GM23338 (cell line): ENCODE results near the gene ARHGEF38. TPM values are rescaled to one million over a fixed set of nuclear protein-coding genes. Genes with fewer than 3 reads are reported as not detected.

Experiments
- ATAC-seq: fragments of 200-7000 bp; cut with Tn5 transposase; 3 replicates; pipeline ENCODE4 v1.9.1; 2020
- DNase-seq: peaks from one replicate; pipeline ENCODE4 v3.0.0-alpha.2; 2015; ENCODE audit warnings: low spot score
- H2AFZ ChIP-seq: fragments of 200-600 bp; sonication (generic); 2 replicates; pipeline ENCODE4 v1.8.0; 2016; ENCODE audit warnings: antibody characterized with exemption, mild to moderate bottlenecking, moderate library complexity
- H3F3A ChIP-seq: fragments of 200-600 bp; sonication (generic); replicated peaks from 2 replicates; pipeline ENCODE4 v1.8.0; 2017; ENCODE audit warnings: antibody characterized with exemption, mixed run types, low read depth
- H3K27ac ChIP-seq: fragments of 200-600 bp; sonication (generic); 2 replicates; pipeline ENCODE4 v1.6.1; 2016; ENCODE audit warnings: low read depth
- H3K27me3 ChIP-seq: fragments of 200-600 bp; sonication (generic); 2 replicates; pipeline ENCODE4 v1.8.0; 2016; ENCODE audit warnings: mild to moderate bottlenecking, mixed run types, moderate library complexity; ENCODE audit not compliant: insufficient read depth
- H3K36me3 ChIP-seq: fragments of 200-600 bp; sonication (generic); 2 replicates; pipeline ENCODE4 v1.8.0; 2016; ENCODE audit warnings: mild to moderate bottlenecking; ENCODE audit not compliant: insufficient read depth
- H3K4me1 ChIP-seq: fragments of 200-600 bp; sonication (generic); 2 replicates; pipeline ENCODE4 v1.8.0; 2016; ENCODE audit warnings: mild to moderate bottlenecking, moderate library complexity; ENCODE audit not compliant: insufficient read depth
- H3K4me2 ChIP-seq: fragments of 200-600 bp; sonication (generic); 2 replicates; pipeline ENCODE4 v1.7.1; 2017; ENCODE audit warnings: mixed run types
- H3K4me3 ChIP-seq: fragments of 200-600 bp; sonication (generic); 2 replicates; pipeline ENCODE4 v1.6.1; 2016; ENCODE audit warnings: mixed run types
- H3K79me2 ChIP-seq: fragments of 200-600 bp; sonication (generic); replicated peaks from 2 replicates; pipeline ENCODE4 v1.8.0; 2017; ENCODE audit warnings: mild to moderate bottlenecking; ENCODE audit not compliant: insufficient read depth
- H3K9me2 ChIP-seq: fragments of 200-600 bp; sonication (generic); 2 replicates; pipeline ENCODE4 v1.8.0; 2017; ENCODE audit not compliant: insufficient read depth
- H4K20me1 ChIP-seq: fragments of 200-600 bp; sonication (generic); replicated peaks from 2 replicates; pipeline ENCODE4 v1.8.0; 2017; ENCODE audit warnings: mild to moderate bottlenecking; ENCODE audit not compliant: insufficient read depth
- H3K27ac Mint-ChIP-seq: 2 replicates; pipeline ENCODE4 v1.8.0; 2020; ENCODE audit warnings: inconsistent platforms, mild to moderate bottlenecking, moderate library complexity, mixed read lengths
- H3K27me3 Mint-ChIP-seq: 3 replicates; pipeline ENCODE4 v1.8.0; 2022; ENCODE audit warnings: low read depth, mild to moderate bottlenecking, moderate library complexity, mixed read lengths, inconsistent platforms; ENCODE audit not compliant: insufficient read depth, poor library complexity
- H3K36me3 Mint-ChIP-seq: 3 replicates; pipeline ENCODE4 v1.8.0; 2021; ENCODE audit warnings: low read depth, mild to moderate bottlenecking, inconsistent platforms, moderate library complexity, mixed read lengths
- H3K4me1 Mint-ChIP-seq: 3 replicates; pipeline ENCODE4 v1.8.0; 2020; ENCODE audit warnings: mild to moderate bottlenecking, inconsistent platforms, mixed read lengths
- H3K4me3 Mint-ChIP-seq: 3 replicates; pipeline ENCODE4 v1.8.0; 2021; ENCODE audit warnings: moderate library complexity, mild to moderate bottlenecking, inconsistent platforms, mixed read lengths
- H3K9me3 Mint-ChIP-seq: 3 replicates; pipeline ENCODE4 v1.8.0; 2020; ENCODE audit warnings: moderate library complexity, mild to moderate bottlenecking, inconsistent platforms, mixed read lengths
- EZH2phosphoT487 ChIP-seq: fragments of 200-600 bp; sonication (generic); IDR thresholded peaks from one replicate; pipeline ENCODE4 v1.8.1; 2018; ENCODE audit warnings: antibody characterized with exemption; ENCODE audit not compliant: unreplicated experiment
- JUNB ChIP-seq: IDR thresholded peaks from one replicate; pipeline ENCODE4 v1.6.1; 2016; ENCODE audit warnings: antibody characterized with exemption; ENCODE audit not compliant: unreplicated experiment
- POLR2AphosphoS5 ChIP-seq: IDR thresholded peaks from 2 replicates; pipeline ENCODE4 v1.6.1; 2016; ENCODE audit warnings: antibody characterized with exemption, low read depth
- REST ChIP-seq: IDR thresholded peaks from one replicate; pipeline ENCODE4 v1.6.1; 2018; ENCODE audit warnings: antibody characterized with exemption; ENCODE audit not compliant: unreplicated experiment
- ZNF331 ChIP-seq: fragments of 250-450 bp; sonication (Bioruptor Pico); IDR thresholded peaks from 2 replicates; pipeline ENCODE4 v1.5.0; 2020; ENCODE audit warnings: low read depth, mild to moderate bottlenecking, moderate library complexity
- polyA plus RNA-seq: library from polyadenylated mRNA; unstranded; fragments of >200 nt; fragmentation: Nextera tagmentation; extraction: Ambion mirVana; gene quantifications from 2 replicates; pipeline ENCODE4 v1.2.1, GENCODE V29; 2016
- total RNA-seq: library from RNA; depleted of rRNA; stranded (reverse); fragments of >200 nt; shearing (Covaris generic); gene quantifications from 2 replicates; pipeline ENCODE4 v1.2.3, GENCODE V29; 2014
- TF ChIP-seq, protein P1 (sequence below): fragments of 250-450 bp; sonication (Bioruptor Pico); IDR thresholded peaks from 2 replicates; pipeline ENCODE4 v1.5.0; 2020; ENCODE audit warnings: mild to moderate bottlenecking, moderate library complexity

ARHGEF38 gene
- total and polyA plus RNA-seq, 2 experiments from 2014 or later: 0.58 TPM; not detected in 1

- TF ChIP-seq, protein P1, sequence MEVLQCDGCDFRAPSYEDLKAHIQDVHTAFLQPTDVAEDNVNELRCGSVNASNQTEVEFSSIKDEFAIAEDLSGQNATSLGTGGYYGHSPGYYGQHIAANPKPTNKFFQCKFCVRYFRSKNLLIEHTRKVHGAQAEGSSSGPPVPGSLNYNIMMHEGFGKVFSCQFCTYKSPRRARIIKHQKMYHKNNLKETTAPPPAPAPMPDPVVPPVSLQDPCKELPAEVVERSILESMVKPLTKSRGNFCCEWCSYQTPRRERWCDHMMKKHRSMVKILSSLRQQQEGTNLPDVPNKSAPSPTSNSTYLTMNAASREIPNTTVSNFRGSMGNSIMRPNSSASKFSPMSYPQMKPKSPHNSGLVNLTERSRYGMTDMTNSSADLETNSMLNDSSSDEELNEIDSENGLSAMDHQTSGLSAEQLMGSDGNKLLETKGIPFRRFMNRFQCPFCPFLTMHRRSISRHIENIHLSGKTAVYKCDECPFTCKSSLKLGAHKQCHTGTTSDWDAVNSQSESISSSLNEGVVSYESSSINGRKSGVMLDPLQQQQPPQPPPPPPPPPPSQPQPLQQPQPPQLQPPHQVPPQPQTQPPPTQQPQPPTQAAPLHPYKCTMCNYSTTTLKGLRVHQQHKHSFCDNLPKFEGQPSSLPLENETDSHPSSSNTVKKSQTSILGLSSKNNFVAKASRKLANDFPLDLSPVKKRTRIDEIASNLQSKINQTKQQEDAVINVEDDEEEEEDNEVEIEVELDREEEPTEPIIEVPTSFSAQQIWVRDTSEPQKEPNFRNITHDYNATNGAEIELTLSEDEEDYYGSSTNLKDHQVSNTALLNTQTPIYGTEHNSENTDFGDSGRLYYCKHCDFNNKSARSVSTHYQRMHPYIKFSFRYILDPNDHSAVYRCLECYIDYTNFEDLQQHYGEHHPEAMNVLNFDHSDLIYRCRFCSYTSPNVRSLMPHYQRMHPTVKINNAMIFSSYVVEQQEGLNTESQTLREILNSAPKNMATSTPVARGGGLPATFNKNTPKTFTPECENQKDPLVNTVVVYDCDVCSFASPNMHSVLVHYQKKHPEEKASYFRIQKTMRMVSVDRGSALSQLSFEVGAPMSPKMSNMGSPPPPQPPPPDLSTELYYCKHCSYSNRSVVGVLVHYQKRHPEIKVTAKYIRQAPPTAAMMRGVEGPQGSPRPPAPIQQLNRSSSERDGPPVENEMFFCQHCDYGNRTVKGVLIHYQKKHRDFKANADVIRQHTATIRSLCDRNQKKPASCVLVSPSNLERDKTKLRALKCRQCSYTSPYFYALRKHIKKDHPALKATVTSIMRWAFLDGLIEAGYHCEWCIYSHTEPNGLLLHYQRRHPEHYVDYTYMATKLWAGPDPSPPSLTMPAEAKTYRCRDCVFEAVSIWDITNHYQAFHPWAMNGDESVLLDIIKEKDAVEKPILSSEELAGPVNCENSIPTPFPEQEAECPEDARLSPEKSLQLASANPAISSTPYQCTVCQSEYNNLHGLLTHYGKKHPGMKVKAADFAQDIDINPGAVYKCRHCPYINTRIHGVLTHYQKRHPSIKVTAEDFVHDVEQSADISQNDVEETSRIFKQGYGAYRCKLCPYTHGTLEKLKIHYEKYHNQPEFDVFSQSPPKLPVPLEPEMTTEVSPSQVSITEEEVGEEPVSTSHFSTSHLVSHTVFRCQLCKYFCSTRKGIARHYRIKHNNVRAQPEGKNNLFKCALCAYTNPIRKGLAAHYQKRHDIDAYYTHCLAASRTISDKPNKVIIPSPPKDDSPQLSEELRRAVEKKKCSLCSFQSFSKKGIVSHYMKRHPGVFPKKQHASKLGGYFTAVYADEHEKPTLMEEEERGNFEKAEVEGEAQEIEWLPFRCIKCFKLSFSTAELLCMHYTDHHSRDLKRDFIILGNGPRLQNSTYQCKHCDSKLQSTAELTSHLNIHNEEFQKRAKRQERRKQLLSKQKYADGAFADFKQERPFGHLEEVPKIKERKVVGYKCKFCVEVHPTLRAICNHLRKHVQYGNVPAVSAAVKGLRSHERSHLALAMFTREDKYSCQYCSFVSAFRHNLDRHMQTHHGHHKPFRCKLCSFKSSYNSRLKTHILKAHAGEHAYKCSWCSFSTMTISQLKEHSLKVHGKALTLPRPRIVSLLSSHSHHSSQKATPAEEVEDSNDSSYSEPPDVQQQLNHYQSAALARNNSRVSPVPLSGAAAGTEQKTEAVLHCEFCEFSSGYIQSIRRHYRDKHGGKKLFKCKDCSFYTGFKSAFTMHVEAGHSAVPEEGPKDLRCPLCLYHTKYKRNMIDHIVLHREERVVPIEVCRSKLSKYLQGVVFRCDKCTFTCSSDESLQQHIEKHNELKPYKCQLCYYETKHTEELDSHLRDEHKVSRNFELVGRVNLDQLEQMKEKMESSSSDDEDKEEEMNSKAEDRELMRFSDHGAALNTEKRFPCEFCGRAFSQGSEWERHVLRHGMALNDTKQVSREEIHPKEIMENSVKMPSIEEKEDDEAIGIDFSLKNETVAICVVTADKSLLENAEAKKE (CRISPR knock-in tag): no peak
- TF ChIP-seq REST: no peak
- TF ChIP-seq ZNF331 (CRISPR knock-in tag): no peak
- no peak for TF ChIP-seq EZH2phosphoT487
- no peak for TF ChIP-seq JUNB
These were observed 35.4 kb downstream of the ARHGEF38 start (continued) for GRCh38 chr4:105587841-105588240.

GRCh38 chr4:105588252-105588651, 35.8 kb downstream of the ARHGEF38 start:
- no peak overlapping the region for H3K27ac Mint-ChIP-seq
- H3K4me1 Mint-ChIP-seq: peaks cover 16% of the 10 kb centered on the region; the same call in 2 of the 3 replicates
- no peak for TF ChIP-seq POLR2AphosphoS5
- TF ChIP-seq, protein P1 (CRISPR knock-in tag): no peak

More at GRCh38 chr4:105588252-105588651, 35.8 kb downstream of the ARHGEF38 start:
- H3K4me1 ChIP-seq: peaks cover 6% of the 10 kb centered on the region; the same call in 1 of the 2 replicates
- H3K9me3 Mint-ChIP-seq: no peaks in the 10 kb centered on the region
- no peak overlapping the region for H3K4me2 ChIP-seq
- no peak overlapping the region for H3K4me3 ChIP-seq
- H3K36me3 ChIP-seq: no peaks in the 10 kb centered on the region
- no peaks in the 10 kb centered on the region for H3K36me3 Mint-ChIP-seq
- H3K4me3 Mint-ChIP-seq: no peak overlapping the region
- H3K9me2 ChIP-seq: no peaks in the 10 kb centered on the region
- peaks cover 1% of the 10 kb centered on the region for H3K27me3 Mint-ChIP-seq
- H3K27me3 ChIP-seq: no peaks in the 10 kb centered on the region
- H4K20me1 ChIP-seq: no peaks in the 10 kb centered on the region
- H2AFZ ChIP-seq: no peak overlapping the region
- ATAC-seq: no peak
- no peak for DNase-seq
- no peaks in the 10 kb centered on the region for H3F3A ChIP-seq
- H3K27ac ChIP-seq: no peak overlapping the region
- H3K79me2 ChIP-seq: no peaks in the 10 kb centered on the region
